ENCODE measurements around the gene CROCC.

CROCC gene

GRCh38 chr1:16998589-16998988 is 76.9 kb downstream of the CROCC start:
- no peak for TF ChIP-seq CTCF (IDR thresholded peaks at IDR 0.05; ENCODE audit: low read depth, low read length)
- no peak overlapping the region for H3K4me3 ChIP-seq (ENCODE audit: low read depth, low read length)

GRCh38 chr1:16999863-17000262 is 78.1 kb downstream of the CROCC start:
- no peak overlapping the region for H3K4me3 ChIP-seq (ENCODE audit: low read depth, low read length)
- TF ChIP-seq CTCF (IDR thresholded peaks at IDR 0.05; ENCODE audit: low read depth, low read length): no peak

GRCh38 chr1:17001760-17002523 is 80.2 kb downstream of the CROCC start:
- no peak for TF ChIP-seq CTCF (IDR thresholded peaks at IDR 0.05; ENCODE audit: low read depth, low read length)

GRCh38 chr1:17002524-17002902 is 80.8 kb downstream of the CROCC start:
- no peak overlapping the region for H3K4me3 ChIP-seq (ENCODE audit: low read depth, low read length)
- TF ChIP-seq CTCF (IDR thresholded peaks at IDR 0.05; ENCODE audit: low read depth, low read length): no peak

More at GRCh38 chr1:17001760-17002523, 80.2 kb downstream of the CROCC start:
- H3K4me3 ChIP-seq (ENCODE audit: low read depth, low read length): no peak overlapping the region

GRCh38 chr1:17004466-17005364 is 83.0 kb downstream of the CROCC start:
- H3K4me3 ChIP-seq (ENCODE audit: low read depth, low read length): no peak overlapping the region
- no peak for TF ChIP-seq CTCF (IDR thresholded peaks at IDR 0.05; ENCODE audit: low read depth, low read length)

GRCh38 chr1:17005365-17005740 is 83.6 kb downstream of the CROCC start:
- no peak for TF ChIP-seq CTCF (IDR thresholded peaks at IDR 0.05; ENCODE audit: low read depth, low read length)

GRCh38 chr1:17007121-17007520 is 85.4 kb downstream of the CROCC start:
- H3K4me3 ChIP-seq (ENCODE audit: low read depth, low read length): no peak overlapping the region
- TF ChIP-seq CTCF (IDR thresholded peaks at IDR 0.05; ENCODE audit: low read depth, low read length): no peak

More at GRCh38 chr1:17005365-17005740, 83.6 kb downstream of the CROCC start:
- no peak overlapping the region for H3K4me3 ChIP-seq (ENCODE audit: low read depth, low read length)

Data from WI38 (cell line).